Hair follicular keratinocyte (primary cell): ENCODE measurements around the gene PCGF1. TPM values are rescaled to one million over a fixed set of nuclear protein-coding genes. Genes with fewer than 3 reads are reported as not detected.

Source experiments
- total RNA-seq: library from RNA; depleted of rRNA; stranded (reverse); fragments of >200 nt; gene quantifications from 2 replicates; pipeline ENCODE4 v1.2.3, GENCODE V29; 2015

PCGF1 gene
- total RNA-seq, result 21.4 and 22.4 TPM in 2 replicates

DNA sequence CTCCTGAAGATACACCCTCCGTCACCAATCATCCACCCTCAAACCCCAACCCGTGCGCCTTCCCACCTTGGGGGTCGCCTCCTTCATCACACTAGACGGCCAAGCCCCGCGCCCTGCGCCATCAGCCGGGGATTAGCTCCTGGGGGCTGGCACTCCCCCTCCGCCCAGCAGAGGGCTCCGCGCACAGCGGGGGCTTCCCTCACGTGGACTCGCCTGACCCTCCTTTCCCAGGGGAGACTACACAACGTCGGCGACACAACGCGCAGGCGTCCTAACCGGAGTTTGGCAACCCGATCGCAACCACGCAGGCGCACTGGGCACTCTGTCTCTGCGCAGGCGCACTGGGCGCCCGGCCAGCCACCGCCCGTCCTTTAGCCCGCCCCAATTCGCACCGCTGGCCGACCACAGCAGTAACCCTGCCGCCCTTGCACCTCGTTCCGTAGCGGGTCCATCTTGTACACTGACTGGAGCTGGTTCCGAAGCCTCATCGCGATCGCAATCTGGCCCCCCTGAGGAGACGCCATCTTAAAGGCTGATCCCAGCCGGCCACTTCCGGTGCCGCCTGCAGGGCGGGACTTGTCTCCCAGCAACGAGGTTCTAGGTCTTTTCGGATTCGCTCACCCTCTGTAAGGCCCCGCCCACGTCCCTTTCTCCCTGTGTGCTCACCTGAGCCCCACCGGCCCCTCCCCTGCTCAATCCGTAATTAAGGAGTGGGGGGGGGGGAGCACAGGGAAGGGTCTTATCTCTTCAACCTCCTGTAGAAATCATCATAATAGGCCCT, at the start of gene PCGF1:
PCGF1 (minus strand) TSS at position 551 of the 781 bp plus-strand sequence; CDS start at position 524, 27 bp downstream.

DNA sequence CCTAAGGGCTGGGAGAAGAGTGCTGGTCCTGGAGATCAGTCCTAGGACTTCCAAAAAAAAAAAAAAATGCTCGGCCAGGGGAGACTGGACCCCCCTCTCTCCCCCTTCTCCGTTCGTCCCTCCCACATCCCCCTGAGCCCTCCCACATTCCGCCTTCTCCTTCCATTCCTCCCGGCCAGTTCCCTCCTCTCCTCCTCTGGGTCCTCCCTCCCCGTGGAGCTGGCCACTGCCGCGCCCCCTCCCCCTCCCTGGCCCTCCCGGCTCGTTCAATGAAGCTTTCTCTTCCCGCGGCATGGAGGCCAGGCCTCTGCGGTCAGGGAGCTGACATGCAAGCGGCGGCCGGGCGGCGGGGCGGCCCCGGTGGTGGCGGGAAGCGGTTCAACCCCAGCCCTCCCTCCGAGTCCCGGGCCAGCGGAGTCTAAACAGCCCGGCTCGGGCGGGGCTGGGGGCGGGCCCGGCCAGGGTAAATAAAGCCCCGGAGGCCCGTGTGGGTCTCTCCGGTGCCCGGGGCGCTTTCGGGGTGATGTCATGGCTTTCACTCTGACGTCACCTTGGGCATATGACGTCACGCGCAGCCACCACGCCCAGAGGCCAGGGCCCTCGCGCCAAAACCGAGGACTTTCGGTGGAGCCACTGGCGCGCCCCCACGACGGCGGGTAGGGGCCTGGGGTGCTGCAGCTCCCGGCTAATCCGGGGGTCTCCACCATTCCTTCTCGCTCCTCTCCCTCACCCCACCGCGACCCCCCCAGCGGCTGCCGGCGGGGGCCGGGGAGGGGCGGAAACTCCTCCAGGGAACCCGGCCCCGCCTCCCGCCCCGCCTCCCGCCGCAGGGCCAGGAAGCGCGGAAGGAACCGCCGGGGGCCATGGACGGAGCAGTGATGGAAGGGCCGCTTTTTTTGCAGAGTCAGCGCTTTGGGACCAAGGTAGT, 46.7 kb upstream of the PCGF1 start, which contains the start of the genes DOK1 and LOXL3:
DOK1 (plus strand) TSS at position 829 of the 928 bp plus-strand sequence; CDS start at position 864, 35 bp downstream.
LOXL3 (minus strand) TSS at position 51 of the 928 bp plus-strand sequence. CDS start 1,308 bp downstream, outside the sequence.

GRCh38 chr2:74529357-74530238, 22.1 kb upstream of the PCGF1 start, which contains the start of the genes AUP1 and HTRA2:
Gene AUP1 (minus strand): TSS chr2:74529706. CDS start chr2:74529629, 77 bp downstream.
Gene HTRA2 (plus strand): TSS chr2:74529933. CDS start chr2:74530007, 74 bp downstream.

DNA sequence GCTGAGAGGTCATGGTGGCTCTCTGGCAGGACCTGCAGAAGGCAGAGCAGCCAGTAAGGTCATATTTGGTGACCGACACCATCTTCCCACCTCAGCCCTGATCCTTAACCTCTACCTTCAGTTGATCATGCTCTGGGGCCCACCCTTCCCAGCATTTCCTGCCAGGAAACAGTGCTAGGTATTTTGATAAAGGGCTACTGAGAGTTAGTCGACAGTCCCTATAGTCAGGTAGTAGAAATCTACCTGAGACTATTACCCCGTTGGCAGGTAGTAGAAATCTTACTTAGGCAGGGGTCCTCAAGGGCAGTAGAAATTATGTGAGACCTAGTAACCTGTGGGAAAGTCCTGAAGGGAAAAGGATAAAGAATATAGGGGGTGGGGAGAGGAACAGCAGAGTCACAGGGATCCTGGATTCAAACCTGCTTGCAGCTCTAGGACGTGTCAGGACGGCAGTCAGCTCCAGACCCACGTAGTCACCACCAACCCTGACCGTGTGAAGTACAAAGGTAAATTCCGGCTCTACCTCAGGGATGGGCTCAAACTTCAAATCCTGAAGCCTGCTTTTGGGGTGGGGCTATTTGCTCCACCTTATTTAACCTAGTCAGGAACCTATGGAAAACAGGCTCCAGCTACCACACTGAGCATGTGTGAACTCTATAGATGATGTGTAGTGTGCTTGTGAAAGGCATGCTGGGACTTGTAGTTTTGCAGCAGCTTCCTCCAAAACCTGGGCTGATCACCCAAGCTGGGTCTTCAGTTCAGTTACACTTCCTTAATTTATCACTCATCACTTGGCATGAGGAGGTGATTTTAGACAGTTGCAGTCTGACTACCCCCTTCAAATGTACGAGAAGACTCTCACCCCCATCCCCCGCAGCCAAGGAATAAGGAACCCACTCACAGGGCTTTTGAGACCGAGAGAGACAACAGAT, 18.5 kb upstream of the PCGF1 start, which contains the start of gene DQX1:
DQX1 (minus strand) TSS at position 515 of the 932 bp plus-strand sequence; CDS start at position 13, 502 bp downstream.

GRCh38 chr2:74514368-74515270, 7.1 kb upstream of the PCGF1 start, which contains the start of gene TLX2:
Gene TLX2 (plus strand): TSS chr2:74514450. CDS start chr2:74514807, 357 bp downstream.

GRCh38 chr2:74499267-74499939, 8.1 kb downstream of the PCGF1 start, which contains the start of gene LBX2:
Gene LBX2 (minus strand): TSS chr2:74499603. CDS start chr2:74499537, 66 bp downstream.

DNA sequence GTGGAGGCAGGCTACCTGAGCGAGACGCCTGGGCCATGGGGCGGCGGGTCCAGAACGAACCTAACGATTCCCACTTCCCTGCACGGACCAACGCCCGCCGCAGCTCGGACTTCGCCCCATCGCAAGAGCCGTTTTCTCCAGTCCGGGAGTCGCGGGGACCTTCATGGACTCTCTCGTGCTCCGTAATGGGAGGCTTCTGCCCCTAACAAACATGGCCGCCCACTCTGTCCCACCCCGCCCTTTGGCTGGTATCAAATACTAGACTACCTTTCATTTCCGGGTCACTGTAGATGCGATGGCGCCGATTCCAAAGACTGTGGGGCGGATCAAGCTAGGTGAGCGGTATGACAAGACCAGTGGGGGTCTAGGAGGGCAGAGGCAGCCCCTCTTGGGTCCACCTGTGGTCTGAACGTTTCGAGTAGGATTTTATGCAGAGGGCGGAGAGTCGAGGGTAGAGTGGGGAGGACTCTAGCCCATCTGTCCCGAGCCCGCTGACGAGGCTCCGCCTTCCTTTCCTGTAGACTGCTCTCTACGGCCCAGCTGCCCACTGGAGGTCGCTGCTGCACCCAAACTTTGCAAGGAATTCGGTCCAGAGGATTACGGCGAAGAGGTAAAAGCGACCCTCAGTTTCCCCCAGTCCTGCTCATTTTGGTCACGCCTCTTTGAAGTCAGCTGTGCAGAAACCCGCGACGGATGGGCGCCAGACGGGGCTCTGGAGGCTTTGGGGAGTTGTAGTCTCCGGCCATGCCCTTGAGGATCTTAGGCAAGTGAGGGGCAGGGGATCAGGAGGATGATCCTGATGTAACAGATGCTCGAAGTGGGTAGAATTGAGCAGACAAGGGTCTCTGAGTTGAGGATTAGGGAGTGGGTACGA, 24.5 kb downstream of the PCGF1 start, which contains the start of the genes CCDC142 and TTC31:
CCDC142 (minus strand) TSS at position 198 of the 874 bp plus-strand sequence; CDS start at position 37, 161 bp downstream.
TTC31 (plus strand) TSS at position 281 of the 874 bp plus-strand sequence; CDS start at position 296, 15 bp downstream.

GRCh38 chr2:74472086-74472944, 35.2 kb downstream of the PCGF1 start, which contains the start of gene MRPL53:
Gene MRPL53 (minus strand): TSS chr2:74472680. CDS start chr2:74472660, 20 bp downstream.

GRCh38 chr2:74458132-74458937, 49.2 kb downstream of the PCGF1 start, which contains the start of gene WBP1:
Gene WBP1 (plus strand): TSS chr2:74458438. CDS start chr2:74458603, 165 bp downstream.

Other genes starting within 250 kb of the PCGF1 start
- gene SLC4A5, start 164.3 kb downstream of the PCGF1 start, total RNA-seq, result not detected in 2 replicates
- gene DCTN1, start 127.4 kb downstream of the PCGF1 start, total RNA-seq, result 86.5 and 118 TPM in 2 replicates
- gene C2orf81, start 86.1 kb downstream of the PCGF1 start, total RNA-seq, result 3.6 and 4.8 TPM in 2 replicates
- gene WDR54, start 86.0 kb downstream of the PCGF1 start, total RNA-seq, result 46.2 and 64.7 TPM in 2 replicates
- 117 and 135 TPM in 2 replicates for gene RTKN, start 65.8 kb downstream of the PCGF1 start, total RNA-seq
- 14.9 and 28.2 TPM in 2 replicates for gene INO80B, start 52.6 kb downstream of the PCGF1 start, total RNA-seq
- 44.0 and 71.1 TPM in 2 replicates for gene WBP1, start 49.3 kb downstream of the PCGF1 start, total RNA-seq
- 105 and 113 TPM in 2 replicates for gene MOGS, start 42.3 kb downstream of the PCGF1 start, total RNA-seq
- gene MRPL53, start 35.0 kb downstream of the PCGF1 start, total RNA-seq, result 27.6 and 72.9 TPM in 2 replicates
- gene CCDC142, start 24.7 kb downstream of the PCGF1 start, total RNA-seq, result 6.1 and 16.7 TPM in 2 replicates
- gene TTC31, start 24.6 kb downstream of the PCGF1 start, total RNA-seq, result 15.1 and 20.1 TPM in 2 replicates
- 0.65 and 1.2 TPM in 2 replicates for gene LBX2, start 8.1 kb downstream of the PCGF1 start, total RNA-seq
- 0.08 TPM in 1 of 2 replicates, not detected in the other for gene TLX2, start 6.8 kb upstream of the PCGF1 start, total RNA-seq
- gene DQX1, start 18.5 kb upstream of the PCGF1 start, total RNA-seq, result 1.9 and 4.2 TPM in 2 replicates
- 107 and 116 TPM in 2 replicates for gene AUP1, start 22.0 kb upstream of the PCGF1 start, total RNA-seq
- gene HTRA2, start 22.2 kb upstream of the PCGF1 start, total RNA-seq, result 26.8 and 36.5 TPM in 2 replicates
- 1.0 and 1.6 TPM in 2 replicates for gene LOXL3, start 46.2 kb upstream of the PCGF1 start, total RNA-seq
- 3.7 and 4.8 TPM in 2 replicates for gene DOK1, start 47.0 kb upstream of the PCGF1 start, total RNA-seq
- gene M1AP, start 140.6 kb upstream of the PCGF1 start, total RNA-seq, result 3.3 TPM in 1 of 2 replicates, not detected in the other
- 10.3 and 11.9 TPM in 2 replicates for gene SEMA4F, start 146.6 kb upstream of the PCGF1 start, total RNA-seq